Ovary (tissue), 10 donors: Measurements from ENCODE around the gene NOD1. TPM values are rescaled to one million over a fixed set of nuclear protein-coding genes. Genes with fewer than 3 reads are reported as not detected.
"Not testable (repeated sequence)": the region's sequence is repeated elsewhere in the genome, so short reads cannot be mapped to it uniquely, and the experiment has no call there.

Experiments used
- DNase-seq, 5 donors: peaks; one replicate each; pipeline ENCODE4 v3.0.0-alpha.2; 2019 to 2020
- H3K27ac ChIP-seq, 2 donors: fragments of 200-600 bp; one replicate each; pipeline versions ENCODE4 v1.5.1 to v1.8.0; 2019 to 2022
- H3K27me3 ChIP-seq: fragments of 200-600 bp; one replicate; pipeline ENCODE4 v1.8.0; 2022
- H3K36me3 ChIP-seq: fragments of 200-600 bp; sonication (generic); one replicate; pipeline ENCODE4 v1.5.1; 2019
- H3K4me1 ChIP-seq: one replicate; pipeline ENCODE4 v1.8.1; 2013; ENCODE audit warnings: mild to moderate bottlenecking, moderate library complexity; ENCODE audit not compliant: insufficient read depth
- H3K4me3 ChIP-seq: fragments of 200-600 bp; sonication (generic); one replicate; pipeline ENCODE4 v1.5.1; 2017
- H3K9me3 ChIP-seq, 2 donors: fragments of 200-600 bp in 1 of 2; sonication (generic) in 1 of 2; one replicate each; pipeline versions ENCODE4 v1.5.1 to v1.8.1; 2013 to 2019; ENCODE audit warnings: mild to moderate bottlenecking in 1 of 2, moderate library complexity in 1 of 2
- EP300 ChIP-seq: sonication (generic); formaldehyde crosslinking; IDR thresholded peaks from one replicate; pipeline ENCODE4 v1.6.1; 2017; ENCODE audit warnings: antibody characterized with exemption
- POLR2A ChIP-seq: fragments of 450-650 bp; IDR thresholded peaks from one replicate; pipeline ENCODE4 v1.6.1; 2017; ENCODE audit warnings: antibody characterized with exemption, mild to moderate bottlenecking, moderate library complexity
- WGBS, 3 donors: extraction: QIAGEN DNeasy Blood & Tissue Kit in 1 of 3; methylation state at CpG; one replicate each; pipeline versions ENCODE4 v1.1.5 to v1.1.7; 2013 to 2017; 5-methylcytosine and 5-hydroxymethylcytosine counted together
- intact Hi-C, 4 donors: fragments of 100-400 bp; cut with DNase I; formaldehyde crosslinking; loops; one replicate each; pipeline versions ENCODE4 v1.11.0 to v1.15.1; 2022 to 2023
- long read RNA-seq, 3 donors: library from polyadenylated mRNA in 2 of 3; unstranded in 2 of 3; transcript quantifications; one replicate each; pipeline ENCODE4 v2.0.0 and lab custom pipeline, GENCODE V29; 2021 to 2026
- polyA plus RNA-seq, 2 donors: library from polyadenylated mRNA; stranded (reverse); fragments of 200-250 nt in 1 of 2; fragments of 350-450 nt in 1 of 2; fragmentation: Illumina TruSeq in 1 of 2; extraction: RNeasy Lipid Tissue Mini Kit (QIAGEN cat#74804) in 1 of 2; gene quantifications; one replicate each; pipeline ENCODE4 v1.2.3, GENCODE V29; 2013 to 2014
- total RNA-seq, 7 donors: library from RNA; depleted of rRNA in 2 of 7; stranded (reverse); fragments of >200 nt in 2 of 7; fragmentation: NEBNext Ultra II Directional in 3 of 7; extraction: Animal tissue kit (Norgen Biotek cat#: 25700) in 3 of 7; gene quantifications; one replicate each; pipeline versions ENCODE4 v1.1.0 to v1.2.4, GENCODE V29; 2016 to 2023
- TF ChIP-seq, protein P1 (sequence below), 3 donors: fragments of 450-650 bp in 2 of 3; fragments of 200-600 bp in 1 of 3; IDR thresholded peaks; one replicate each; pipeline versions ENCODE4 v1.5.1 to v1.8.0; 2016 to 2022; ENCODE audit warnings: antibody characterized with exemption in 3 of 3, mild to moderate bottlenecking in 1 of 3
- donor health status: DM: no; HTN: no; CAD: no; lungs with moderate emphysema.
- donor health status: DM: no; HTN: no; CAD: no.
- donor health status: Bipolar disorder and iron deficiency.
- donor health status: DM: yes; HTN: yes; CAD: no.
- donor health status: DM: no; HTN: no; CAD: no.
- donor health status: DM: yes; HTN: yes; CAD: no.

NOD1 gene, protein sequence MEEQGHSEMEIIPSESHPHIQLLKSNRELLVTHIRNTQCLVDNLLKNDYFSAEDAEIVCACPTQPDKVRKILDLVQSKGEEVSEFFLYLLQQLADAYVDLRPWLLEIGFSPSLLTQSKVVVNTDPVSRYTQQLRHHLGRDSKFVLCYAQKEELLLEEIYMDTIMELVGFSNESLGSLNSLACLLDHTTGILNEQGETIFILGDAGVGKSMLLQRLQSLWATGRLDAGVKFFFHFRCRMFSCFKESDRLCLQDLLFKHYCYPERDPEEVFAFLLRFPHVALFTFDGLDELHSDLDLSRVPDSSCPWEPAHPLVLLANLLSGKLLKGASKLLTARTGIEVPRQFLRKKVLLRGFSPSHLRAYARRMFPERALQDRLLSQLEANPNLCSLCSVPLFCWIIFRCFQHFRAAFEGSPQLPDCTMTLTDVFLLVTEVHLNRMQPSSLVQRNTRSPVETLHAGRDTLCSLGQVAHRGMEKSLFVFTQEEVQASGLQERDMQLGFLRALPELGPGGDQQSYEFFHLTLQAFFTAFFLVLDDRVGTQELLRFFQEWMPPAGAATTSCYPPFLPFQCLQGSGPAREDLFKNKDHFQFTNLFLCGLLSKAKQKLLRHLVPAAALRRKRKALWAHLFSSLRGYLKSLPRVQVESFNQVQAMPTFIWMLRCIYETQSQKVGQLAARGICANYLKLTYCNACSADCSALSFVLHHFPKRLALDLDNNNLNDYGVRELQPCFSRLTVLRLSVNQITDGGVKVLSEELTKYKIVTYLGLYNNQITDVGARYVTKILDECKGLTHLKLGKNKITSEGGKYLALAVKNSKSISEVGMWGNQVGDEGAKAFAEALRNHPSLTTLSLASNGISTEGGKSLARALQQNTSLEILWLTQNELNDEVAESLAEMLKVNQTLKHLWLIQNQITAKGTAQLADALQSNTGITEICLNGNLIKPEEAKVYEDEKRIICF
- total RNA-seq = 10 to 100 TPM; 17.4 to 33.5 (median 20.6) TPM
- 10 to 100 TPM; 15.2 to 20.0 TPM for polyA plus RNA-seq
- long read RNA-seq, donor 1, full-length matches to known transcripts = 8 of 110 reads
- long read RNA-seq, donor 1, partial matches to known transcripts = 42 of 110 reads
- long read RNA-seq, donor 1, other reads (novel, unspliced or antisense) = 60 of 110 reads
- long read RNA-seq, donor 2 = 0 reads
- long read RNA-seq, donor 3, full-length matches to known transcripts = 6 of 34 reads
- long read RNA-seq, donor 3, partial matches to known transcripts = 8 of 34 reads
- long read RNA-seq, donor 3, other reads (novel, unspliced or antisense) = 20 of 34 reads

DNA sequence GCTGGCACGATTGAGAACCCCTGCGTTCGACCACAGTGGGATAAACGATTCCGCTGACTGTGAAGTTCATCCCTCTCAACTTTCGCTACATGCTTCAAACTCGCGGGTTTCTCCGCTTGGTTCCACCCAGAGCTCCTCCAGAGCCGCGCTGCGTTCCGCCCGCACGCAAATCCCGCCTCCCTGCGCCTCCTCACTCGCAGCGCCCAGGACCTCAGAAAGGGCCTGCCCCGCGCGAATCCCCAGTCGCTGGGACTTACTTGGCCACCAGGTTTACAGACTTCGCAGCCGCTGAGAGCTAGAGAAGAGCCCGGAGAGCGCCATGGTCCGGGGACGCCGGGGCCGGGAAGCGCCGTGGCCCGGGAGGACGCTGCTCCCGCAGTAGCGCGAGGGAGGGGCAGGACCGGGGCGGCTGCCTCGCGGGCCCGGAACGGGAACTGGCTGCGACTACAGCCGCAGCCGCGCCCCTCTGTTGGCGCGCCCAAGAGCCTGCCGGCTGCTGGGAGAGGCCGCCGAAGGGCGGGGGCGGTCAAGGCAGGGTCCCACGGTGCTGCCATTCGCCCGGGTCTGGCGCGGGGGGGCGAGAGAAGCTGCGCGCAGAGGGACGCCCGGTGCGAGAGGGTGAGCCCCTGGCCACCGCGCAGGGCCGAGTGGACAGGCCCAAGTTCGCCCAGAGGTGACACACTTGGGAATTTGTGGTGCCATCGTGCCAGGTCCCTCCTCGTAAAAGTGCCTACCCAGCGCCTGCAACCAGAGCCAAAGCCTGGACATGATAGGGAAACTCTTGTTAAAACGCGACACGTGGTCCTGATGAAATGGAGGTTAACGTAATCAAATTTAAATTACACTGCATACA lies at the start of gene NOD1:
Gene NOD1 (minus strand): TSS at position 436 of the 853 bp plus-strand sequence. CDS start 21,863 bp downstream, outside the sequence.
- H3K9me3 ChIP-seq = no peaks in the 10 kb centered on the region
- intact Hi-C loops = no loop called here
- peaks cover 16% of the 10 kb centered on the region for H3K4me1 ChIP-seq
- H3K36me3 ChIP-seq = no peaks in the 10 kb centered on the region
- H3K27ac ChIP-seq = peak within 1 kb of the TSS; percentile 71 to 87
- H3K27me3 ChIP-seq = no peaks in the 10 kb centered on the region
- TF ChIP-seq POLR2A = peak; percentile 50
- TF ChIP-seq, protein P1, sequence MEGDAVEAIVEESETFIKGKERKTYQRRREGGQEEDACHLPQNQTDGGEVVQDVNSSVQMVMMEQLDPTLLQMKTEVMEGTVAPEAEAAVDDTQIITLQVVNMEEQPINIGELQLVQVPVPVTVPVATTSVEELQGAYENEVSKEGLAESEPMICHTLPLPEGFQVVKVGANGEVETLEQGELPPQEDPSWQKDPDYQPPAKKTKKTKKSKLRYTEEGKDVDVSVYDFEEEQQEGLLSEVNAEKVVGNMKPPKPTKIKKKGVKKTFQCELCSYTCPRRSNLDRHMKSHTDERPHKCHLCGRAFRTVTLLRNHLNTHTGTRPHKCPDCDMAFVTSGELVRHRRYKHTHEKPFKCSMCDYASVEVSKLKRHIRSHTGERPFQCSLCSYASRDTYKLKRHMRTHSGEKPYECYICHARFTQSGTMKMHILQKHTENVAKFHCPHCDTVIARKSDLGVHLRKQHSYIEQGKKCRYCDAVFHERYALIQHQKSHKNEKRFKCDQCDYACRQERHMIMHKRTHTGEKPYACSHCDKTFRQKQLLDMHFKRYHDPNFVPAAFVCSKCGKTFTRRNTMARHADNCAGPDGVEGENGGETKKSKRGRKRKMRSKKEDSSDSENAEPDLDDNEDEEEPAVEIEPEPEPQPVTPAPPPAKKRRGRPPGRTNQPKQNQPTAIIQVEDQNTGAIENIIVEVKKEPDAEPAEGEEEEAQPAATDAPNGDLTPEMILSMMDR (IDR thresholded peaks at IDR 0.05) = peak in 1 of 3 donors; percentile 18
- no peak for TF ChIP-seq EP300
- 0 to 1% (median 0%) methylated on average over 57 to 77 of the region's 77 CpGs for WGBS, 3 donors
- peak within 1 kb of the TSS; percentile 65 for H3K4me3 ChIP-seq
- peak; percentile 73 to 84 (median 81) for DNase-seq

DNA sequence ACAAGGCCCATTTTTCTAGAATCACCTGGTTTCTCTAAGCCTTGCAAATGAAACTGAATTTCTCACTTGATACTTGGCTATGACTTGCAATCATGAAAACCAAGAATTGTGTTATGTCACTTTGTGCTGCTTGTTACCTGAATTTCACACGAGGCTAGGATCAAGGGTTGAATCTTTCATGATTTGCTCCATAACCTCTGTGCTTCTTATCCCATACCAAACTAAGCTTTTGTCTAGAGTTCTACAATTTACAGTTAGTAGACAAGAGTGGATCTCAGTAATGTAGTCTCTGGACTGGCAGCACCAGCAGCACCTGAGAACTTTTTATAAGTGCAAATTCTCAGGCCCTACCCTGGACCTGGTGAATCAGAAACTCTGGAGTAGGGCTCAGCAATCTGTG lies 48.7 kb upstream of the NOD1 start:
- 74 to 79% (median 79%) methylated on average over 1 of the region's 1 CpG for WGBS, 3 donors
- H3K4me1 ChIP-seq, H3K9me3 ChIP-seq, H3K36me3 ChIP-seq, H3K27ac ChIP-seq, DNase-seq, H3K27me3 ChIP-seq, intact Hi-C loops, H3K4me3 ChIP-seq: not testable (repeated sequence)

DNA sequence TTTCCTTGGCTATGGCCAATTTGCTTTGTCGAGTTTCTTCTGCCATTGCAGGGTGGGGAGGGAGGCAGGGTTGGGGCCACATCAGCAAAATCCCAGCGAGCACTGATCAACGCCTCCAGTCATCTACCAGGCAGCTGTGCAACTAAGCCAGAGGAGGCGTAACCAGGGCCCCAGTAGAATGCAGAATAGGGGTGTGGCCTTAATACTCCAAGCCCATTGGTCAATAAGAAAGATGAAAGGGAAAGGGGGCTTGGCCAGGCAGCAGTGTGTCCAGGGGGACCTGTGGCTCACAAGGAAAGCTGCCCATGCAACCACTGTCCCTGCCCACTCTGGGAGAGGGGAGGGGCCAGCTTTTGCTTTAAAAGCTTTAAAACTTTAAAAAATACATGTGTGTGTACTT lies 47.6 kb upstream of the NOD1 start:
- H3K36me3 ChIP-seq = no peaks in the 10 kb centered on the region
- WGBS, 3 donors = 93 to 100% (median 96%) methylated on average over 4 of the region's 4 CpGs
- no peak overlapping the region for H3K4me3 ChIP-seq
- no peaks in the 10 kb centered on the region for H3K27me3 ChIP-seq
- H3K9me3 ChIP-seq = no peaks in the 10 kb centered on the region
- H3K27ac ChIP-seq = no peak overlapping the region
- no peak for DNase-seq
- TF ChIP-seq POLR2A (no peak), EP300 (no peak)
- TF ChIP-seq, protein P1 (IDR thresholded peaks at IDR 0.05) = no peak
- intact Hi-C loops = no loop called here
- H3K4me1 ChIP-seq = no peaks in the 10 kb centered on the region

DNA sequence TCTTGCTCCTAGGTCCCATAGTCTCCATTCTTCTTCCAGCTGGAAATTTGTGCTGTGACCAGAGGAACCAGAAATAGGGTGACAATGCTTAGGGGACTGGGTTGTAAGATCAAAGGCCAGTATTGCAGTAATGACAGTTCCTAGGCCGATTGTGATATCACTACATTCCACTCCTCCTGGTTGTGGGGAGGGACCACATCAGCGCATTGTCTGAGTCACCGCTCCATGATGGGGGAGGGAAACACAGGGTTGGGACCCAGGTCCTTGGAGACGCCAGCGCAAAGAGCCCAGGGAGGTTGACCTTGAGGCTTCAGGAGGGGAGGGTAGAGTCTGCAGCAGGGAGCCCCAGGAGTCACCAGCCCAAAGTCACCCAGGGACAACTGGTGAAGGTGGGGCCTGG lies 46.8 kb upstream of the NOD1 start:
- Histone ChIP-seq H3K27ac (no peak overlapping the region), H3K4me3 (no peak overlapping the region), H3K36me3 (no peaks in the 10 kb centered on the region), H3K27me3 (no peaks in the 10 kb centered on the region), H3K4me1 (no peaks in the 10 kb centered on the region), H3K9me3 (no peaks in the 10 kb centered on the region)
- intact Hi-C loops = no loop called here
- no peak for TF ChIP-seq POLR2A
- no peak for TF ChIP-seq EP300
- TF ChIP-seq, protein P1 (IDR thresholded peaks at IDR 0.05) = no peak
- 75 to 80% (median 77%) methylated on average over 5 of the region's 5 CpGs for WGBS, 3 donors
- no peak for DNase-seq
